ENCODE data around the gene WWOX.

Gene WWOX

GRCh38 chr16:78530283-78530682, 430.8 kb downstream of the WWOX start:
- Histone ChIP-seq H3K4me3 (ENCODE audit: low read length in 2 of 2) (no peak overlapping the region), H3K27me3 (ENCODE audit: control insufficient read depth in 2 of 2, insufficient read depth in 2 of 2, low read length in 2 of 2) (no peaks in the 10 kb centered on the region), H3K4me1 (ENCODE audit: control insufficient read depth in 2 of 2, insufficient read depth in 2 of 2, low read length in 2 of 2) (no peaks in the 10 kb centered on the region), H3K9ac (ENCODE audit: low read depth in 1 of 2, low read length in 2 of 2) (no peak overlapping the region), H3K9me3 (ENCODE audit: control insufficient read depth in 2 of 2, low read length in 2 of 2) (no peaks in the 10 kb centered on the region), H3K27ac (ENCODE audit: low read depth in 2 of 2, low read length in 2 of 2) (no peak overlapping the region), H3K36me3 (ENCODE audit: control insufficient read depth in 2 of 2, insufficient read depth in 2 of 2, low read length in 2 of 2) (no peaks in the 10 kb centered on the region)

DNA sequence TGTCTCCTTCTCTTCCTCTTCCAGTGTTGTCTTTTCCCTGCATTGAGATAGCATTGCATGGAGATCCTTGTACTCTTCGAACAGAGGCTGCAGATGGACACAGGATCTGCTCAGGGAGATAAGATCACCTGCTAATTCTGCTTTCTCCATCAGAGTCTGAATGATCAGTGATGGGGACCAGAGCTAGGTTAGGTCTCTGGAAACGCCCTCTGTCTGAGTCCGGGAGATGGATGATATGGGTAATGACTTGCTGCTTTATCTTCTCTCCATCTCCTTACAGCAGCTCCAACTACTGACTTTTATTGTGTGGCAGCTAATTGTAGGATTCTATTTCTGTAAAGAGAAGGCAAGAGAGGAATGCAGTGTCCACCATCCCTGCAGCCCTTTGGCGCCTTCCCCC, 435.6 kb downstream of the WWOX start:
- Histone ChIP-seq H3K27ac (ENCODE audit: low read depth in 2 of 2, low read length in 2 of 2) (no peak overlapping the region), H3K27me3 (ENCODE audit: control insufficient read depth in 2 of 2, insufficient read depth in 2 of 2, low read length in 2 of 2) (no peaks in the 10 kb centered on the region), H3K9me3 (ENCODE audit: control insufficient read depth in 2 of 2, low read length in 2 of 2) (no peaks in the 10 kb centered on the region), H3K4me3 (ENCODE audit: low read length in 2 of 2) (no peak overlapping the region), H3K4me1 (ENCODE audit: control insufficient read depth in 2 of 2, insufficient read depth in 2 of 2, low read length in 2 of 2) (no peaks in the 10 kb centered on the region), H3K36me3 (ENCODE audit: control insufficient read depth in 2 of 2, insufficient read depth in 2 of 2, low read length in 2 of 2) (no peaks in the 10 kb centered on the region), H3K9ac (ENCODE audit: low read depth in 1 of 2, low read length in 2 of 2) (no peak overlapping the region)

GRCh38 chr16:78537511-78537910, 438.1 kb downstream of the WWOX start:
- Histone ChIP-seq H3K36me3 (ENCODE audit: control insufficient read depth in 2 of 2, insufficient read depth in 2 of 2, low read length in 2 of 2) (no peaks in the 10 kb centered on the region), H3K9me3 (ENCODE audit: control insufficient read depth in 2 of 2, low read length in 2 of 2) (no peaks in the 10 kb centered on the region), H3K4me3 (ENCODE audit: low read length in 2 of 2) (no peak overlapping the region), H3K4me1 (ENCODE audit: control insufficient read depth in 2 of 2, insufficient read depth in 2 of 2, low read length in 2 of 2) (no peaks in the 10 kb centered on the region), H3K27me3 (ENCODE audit: control insufficient read depth in 2 of 2, insufficient read depth in 2 of 2, low read length in 2 of 2) (no peaks in the 10 kb centered on the region), H3K27ac (ENCODE audit: low read depth in 2 of 2, low read length in 2 of 2) (no peak overlapping the region), H3K9ac (ENCODE audit: low read depth in 1 of 2, low read length in 2 of 2) (no peak overlapping the region)

DNA sequence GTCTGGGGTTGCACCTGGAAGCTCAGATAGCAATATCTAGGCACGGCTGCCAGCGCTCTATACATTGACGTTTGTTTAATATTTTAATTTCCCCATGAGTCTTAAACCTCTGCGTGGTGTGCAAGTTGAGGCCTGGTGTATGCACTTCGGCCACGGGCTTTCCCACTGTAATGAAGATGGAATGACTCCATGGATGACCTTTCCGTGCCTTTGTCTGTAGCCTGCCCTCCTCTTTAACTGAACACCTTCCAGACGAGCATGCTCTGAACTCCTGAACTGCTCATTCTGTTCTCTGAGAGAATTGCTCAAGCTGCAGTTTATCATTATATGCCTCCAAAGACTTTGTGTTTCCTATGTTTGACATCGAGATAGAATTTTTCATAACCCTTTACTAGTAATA, 438.8 kb downstream of the WWOX start:
- no peaks in the 10 kb centered on the region for H3K36me3 ChIP-seq (ENCODE audit: control insufficient read depth in 2 of 2, insufficient read depth in 2 of 2, low read length in 2 of 2)
- no peaks in the 10 kb centered on the region for H3K4me1 ChIP-seq (ENCODE audit: control insufficient read depth in 2 of 2, insufficient read depth in 2 of 2, low read length in 2 of 2)
- H3K4me3 ChIP-seq (ENCODE audit: low read length in 2 of 2): no peak overlapping the region
- no peak overlapping the region for H3K27ac ChIP-seq (ENCODE audit: low read depth in 2 of 2, low read length in 2 of 2)
- H3K9me3 ChIP-seq (ENCODE audit: control insufficient read depth in 2 of 2, low read length in 2 of 2): no peaks in the 10 kb centered on the region
- no peak overlapping the region for H3K9ac ChIP-seq (ENCODE audit: low read depth in 1 of 2, low read length in 2 of 2)
- no peaks in the 10 kb centered on the region for H3K27me3 ChIP-seq (ENCODE audit: control insufficient read depth in 2 of 2, insufficient read depth in 2 of 2, low read length in 2 of 2)

DNA sequence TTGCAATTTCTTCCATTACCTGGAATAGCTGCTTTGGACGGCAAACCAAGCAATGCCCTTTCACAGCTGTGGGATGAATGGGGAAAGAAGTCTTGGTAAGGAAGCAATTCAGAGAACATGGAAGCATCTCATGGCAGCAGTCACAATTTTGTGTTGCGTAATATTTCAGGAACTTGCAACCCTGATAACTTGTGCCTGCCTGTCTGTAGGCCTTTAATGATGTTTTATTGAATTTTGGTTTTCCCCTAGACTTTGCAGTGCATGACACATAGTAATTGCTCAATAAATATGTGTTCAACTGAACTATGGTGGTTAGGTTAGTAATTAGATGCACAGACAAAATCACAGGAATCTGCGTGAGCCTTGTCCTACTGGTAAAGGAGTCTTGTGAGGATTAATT, 439.5 kb downstream of the WWOX start:
- H3K9ac ChIP-seq (ENCODE audit: low read depth in 1 of 2, low read length in 2 of 2): no peak overlapping the region
- H3K27me3 ChIP-seq (ENCODE audit: control insufficient read depth in 2 of 2, insufficient read depth in 2 of 2, low read length in 2 of 2): no peaks in the 10 kb centered on the region
- no peak overlapping the region for H3K27ac ChIP-seq (ENCODE audit: low read depth in 2 of 2, low read length in 2 of 2)
- no peaks in the 10 kb centered on the region for H3K9me3 ChIP-seq (ENCODE audit: control insufficient read depth in 2 of 2, low read length in 2 of 2)
- no peaks in the 10 kb centered on the region for H3K36me3 ChIP-seq (ENCODE audit: control insufficient read depth in 2 of 2, insufficient read depth in 2 of 2, low read length in 2 of 2)
- H3K4me1 ChIP-seq (ENCODE audit: control insufficient read depth in 2 of 2, insufficient read depth in 2 of 2, low read length in 2 of 2): no peaks in the 10 kb centered on the region
- H3K4me3 ChIP-seq (ENCODE audit: low read length in 2 of 2): no peak overlapping the region

- no peaks in the 10 kb centered on the region for H3K27me3 ChIP-seq (ENCODE audit: control insufficient read depth in 2 of 2, insufficient read depth in 2 of 2, low read length in 2 of 2)
- H3K4me1 ChIP-seq (ENCODE audit: control insufficient read depth in 2 of 2, insufficient read depth in 2 of 2, low read length in 2 of 2): no peaks in the 10 kb centered on the region
- no peak overlapping the region for H3K4me3 ChIP-seq (ENCODE audit: low read length in 2 of 2)
- H3K27ac ChIP-seq (ENCODE audit: low read depth in 2 of 2, low read length in 2 of 2): no peak overlapping the region
- no peaks in the 10 kb centered on the region for H3K9me3 ChIP-seq (ENCODE audit: control insufficient read depth in 2 of 2, low read length in 2 of 2)
- H3K36me3 ChIP-seq (ENCODE audit: control insufficient read depth in 2 of 2, insufficient read depth in 2 of 2, low read length in 2 of 2): no peaks in the 10 kb centered on the region
- H3K9ac ChIP-seq (ENCODE audit: low read depth in 1 of 2, low read length in 2 of 2): no peak overlapping the region
Observed at GRCh38 chr16:78542419-78542818, 443.0 kb downstream of the WWOX start.

- Histone ChIP-seq H3K9ac (ENCODE audit: low read depth in 1 of 2, low read length in 2 of 2) (no peak overlapping the region), H3K4me1 (ENCODE audit: control insufficient read depth in 2 of 2, insufficient read depth in 2 of 2, low read length in 2 of 2) (no peaks in the 10 kb centered on the region)
Observed at GRCh38 chr16:78543023-78543422, 443.6 kb downstream of the WWOX start.

DNA sequence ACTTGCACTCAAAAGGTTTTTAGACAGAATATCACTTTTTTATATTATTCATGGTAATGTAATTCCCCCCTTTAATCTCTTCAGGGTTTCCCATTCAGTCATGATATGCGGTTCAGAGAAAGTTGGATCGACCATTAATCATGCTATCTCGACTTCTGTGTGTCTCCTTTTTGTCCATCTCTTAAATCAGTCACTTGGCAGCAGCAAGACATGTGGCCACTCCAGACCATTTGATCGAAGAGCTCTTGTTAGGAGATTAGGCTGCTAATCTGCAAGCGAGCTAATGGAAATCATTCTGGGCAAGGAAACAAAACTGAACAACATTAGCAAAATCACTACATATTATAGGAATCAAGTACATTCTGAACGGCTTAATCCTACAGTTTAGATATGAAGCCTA, 449.9 kb downstream of the WWOX start:
- H3K9me3 ChIP-seq (ENCODE audit: control insufficient read depth in 2 of 2, low read length in 2 of 2): no peaks in the 10 kb centered on the region
- H3K27me3 ChIP-seq (ENCODE audit: control insufficient read depth in 2 of 2, insufficient read depth in 2 of 2, low read length in 2 of 2): no peaks in the 10 kb centered on the region
- H3K9ac ChIP-seq (ENCODE audit: low read depth in 1 of 2, low read length in 2 of 2): no peak overlapping the region
- H3K36me3 ChIP-seq (ENCODE audit: control insufficient read depth in 2 of 2, insufficient read depth in 2 of 2, low read length in 2 of 2): no peaks in the 10 kb centered on the region
- H3K27ac ChIP-seq (ENCODE audit: low read depth in 2 of 2, low read length in 2 of 2): no peak overlapping the region
- no peak overlapping the region for H3K4me3 ChIP-seq (ENCODE audit: low read length in 2 of 2)
- H3K4me1 ChIP-seq (ENCODE audit: control insufficient read depth in 2 of 2, insufficient read depth in 2 of 2, low read length in 2 of 2): no peaks in the 10 kb centered on the region

More at GRCh38 chr16:78543023-78543422, 443.6 kb downstream of the WWOX start:
- Histone ChIP-seq H3K4me3 (ENCODE audit: low read length in 2 of 2) (no peak overlapping the region), H3K36me3 (ENCODE audit: control insufficient read depth in 2 of 2, insufficient read depth in 2 of 2, low read length in 2 of 2) (no peaks in the 10 kb centered on the region), H3K9me3 (ENCODE audit: control insufficient read depth in 2 of 2, low read length in 2 of 2) (no peaks in the 10 kb centered on the region), H3K27me3 (ENCODE audit: control insufficient read depth in 2 of 2, insufficient read depth in 2 of 2, low read length in 2 of 2) (no peaks in the 10 kb centered on the region), H3K27ac (ENCODE audit: low read depth in 2 of 2, low read length in 2 of 2) (no peak overlapping the region)

DNA sequence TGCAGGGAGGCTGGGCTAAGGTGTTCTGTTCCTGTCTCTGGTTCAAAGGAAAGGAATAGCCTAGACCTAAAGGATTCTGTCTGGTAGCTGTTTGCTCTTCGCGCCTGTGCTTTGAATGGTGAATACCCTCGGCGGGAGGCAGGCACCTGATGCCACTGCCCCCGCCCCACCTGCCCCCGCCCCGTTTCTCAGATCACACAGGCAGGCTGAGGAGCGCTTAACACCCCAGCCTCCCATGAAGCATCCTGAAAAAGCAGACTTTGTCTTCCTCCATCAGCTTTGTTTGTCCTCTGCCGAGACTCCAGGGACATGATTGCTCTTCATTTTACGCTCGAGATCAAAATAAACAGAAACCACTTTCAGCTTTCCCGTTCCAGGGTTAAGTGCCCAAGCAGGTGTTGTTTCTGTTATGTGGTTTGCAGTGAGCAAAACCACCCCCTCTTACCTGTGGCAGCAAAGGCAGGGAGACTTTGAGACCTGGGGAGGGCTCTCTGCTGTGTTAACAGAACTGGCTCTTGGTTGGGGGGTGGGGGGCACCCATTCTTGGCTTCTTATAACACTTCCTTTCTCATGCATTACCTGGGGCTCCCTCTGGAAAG, 452.1 kb downstream of the WWOX start:
- no peak overlapping the region for H3K4me3 ChIP-seq (ENCODE audit: low read length in 2 of 2)
- H3K4me1 ChIP-seq (ENCODE audit: control insufficient read depth in 2 of 2, insufficient read depth in 2 of 2, low read length in 2 of 2): no peaks in the 10 kb centered on the region
- H3K9ac ChIP-seq (ENCODE audit: low read depth in 1 of 2, low read length in 2 of 2): no peak overlapping the region
- no peak overlapping the region for H3K27ac ChIP-seq (ENCODE audit: low read depth in 2 of 2, low read length in 2 of 2)
- no peaks in the 10 kb centered on the region for H3K36me3 ChIP-seq (ENCODE audit: control insufficient read depth in 2 of 2, insufficient read depth in 2 of 2, low read length in 2 of 2)
- H3K27me3 ChIP-seq (ENCODE audit: control insufficient read depth in 2 of 2, insufficient read depth in 2 of 2, low read length in 2 of 2): no peaks in the 10 kb centered on the region
- no peaks in the 10 kb centered on the region for H3K9me3 ChIP-seq (ENCODE audit: control insufficient read depth in 2 of 2, low read length in 2 of 2)

DNA sequence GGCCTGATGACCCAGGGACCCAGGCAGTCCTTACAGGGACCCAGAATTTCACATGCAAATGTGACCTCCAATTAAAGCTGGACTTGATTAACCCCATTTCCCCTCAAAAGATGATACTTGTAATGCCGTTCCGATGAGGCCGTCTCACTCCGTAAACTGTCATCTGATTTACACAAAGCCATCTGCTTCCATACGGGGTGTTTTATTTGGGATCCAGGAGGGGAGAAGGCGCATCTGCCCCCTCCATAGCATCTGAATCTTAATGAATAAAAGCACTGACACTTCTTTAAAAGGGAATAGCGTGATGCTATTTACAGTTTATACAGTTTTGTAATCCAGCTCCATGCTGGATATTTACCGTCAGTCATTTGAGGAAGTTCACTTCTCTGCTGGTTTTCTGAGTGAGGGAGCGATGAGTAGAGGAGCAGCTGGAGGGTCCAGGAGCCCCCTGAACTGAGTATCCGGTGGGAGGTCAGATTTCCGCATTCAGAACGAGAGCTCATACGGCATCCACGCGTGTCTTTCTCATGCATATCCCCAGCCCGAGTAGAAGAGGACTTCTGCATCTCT, 452.7 kb downstream of the WWOX start:
- Histone ChIP-seq H3K36me3 (ENCODE audit: control insufficient read depth in 2 of 2, insufficient read depth in 2 of 2, low read length in 2 of 2) (no peaks in the 10 kb centered on the region), H3K27me3 (ENCODE audit: control insufficient read depth in 2 of 2, insufficient read depth in 2 of 2, low read length in 2 of 2) (no peaks in the 10 kb centered on the region), H3K4me1 (ENCODE audit: control insufficient read depth in 2 of 2, insufficient read depth in 2 of 2, low read length in 2 of 2) (no peaks in the 10 kb centered on the region), H3K4me3 (ENCODE audit: low read length in 2 of 2) (no peak overlapping the region), H3K27ac (ENCODE audit: low read depth in 2 of 2, low read length in 2 of 2) (no peak overlapping the region), H3K9me3 (ENCODE audit: control insufficient read depth in 2 of 2, low read length in 2 of 2) (no peaks in the 10 kb centered on the region), H3K9ac (ENCODE audit: low read depth in 1 of 2, low read length in 2 of 2) (no peak overlapping the region)

All from mucosa of rectum (tissue), 2 donors.